HAP-1 (cell line): ENCODE measurements around the gene C4B.
"Not testable (repeated sequence)": the region's sequence is repeated elsewhere in the genome, so short reads cannot be mapped to it uniquely, and the experiment has no call there.

Experiments
- DNase-seq, 2 experiments: peaks; one replicate each; pipeline ENCODE4 v3.0.0-alpha.2; 2016 to 2020; ENCODE audit warnings: low spot score in 2 of 2
- H3K27me3 ChIP-seq: fragments of 250-450 bp; sonication (Bioruptor Pico); 2 replicates; pipeline ENCODE4 v1.5.1; 2020; ENCODE audit warnings: low read depth, mild to moderate bottlenecking, moderate library complexity
- H3K36me3 ChIP-seq: fragments of 250-450 bp; sonication (Bioruptor Pico); replicated peaks from 2 replicates; pipeline ENCODE4 v1.5.1; 2020; ENCODE audit warnings: mild to moderate bottlenecking
- H3K4me1 ChIP-seq: fragments of 250-450 bp; sonication (Bioruptor Pico); 2 replicates; pipeline ENCODE4 v1.5.1; 2020; ENCODE audit warnings: mild to moderate bottlenecking
- H3K4me3 ChIP-seq: fragments of 250-450 bp; sonication (Bioruptor Pico); 2 replicates; pipeline ENCODE4 v1.5.1; 2020; ENCODE audit warnings: mild to moderate bottlenecking, moderate library complexity
- H3K9me3 ChIP-seq: fragments of 250-450 bp; sonication (Bioruptor Pico); 2 replicates; pipeline ENCODE4 v1.5.1; 2020; ENCODE audit warnings: mild to moderate bottlenecking, moderate library complexity
- in situ Hi-C: fragments of 300-500 bp; cut with MboI; formaldehyde crosslinking; loops from 3 replicates; pipeline ENCODE4 v1.14.3; 2020; ENCODE audit warnings: low sequenced_read_pairs, inconsistent platforms, mixed read lengths

Gene C4B

GRCh38 chr6:32035283-32036013 lies 20.9 kb downstream of the C4B start:
- H3K9me3 ChIP-seq, H3K27me3 ChIP-seq, H3K36me3 ChIP-seq, in situ Hi-C loops, H3K4me1 ChIP-seq, DNase-seq, H3K4me3 ChIP-seq: not testable (repeated sequence)

GRCh38 chr6:32037136-32037535 lies 22.5 kb downstream of the C4B start:
- H3K9me3 ChIP-seq, DNase-seq, H3K4me1 ChIP-seq, in situ Hi-C loops, H3K4me3 ChIP-seq, H3K36me3 ChIP-seq, H3K27me3 ChIP-seq: not testable (repeated sequence)

GRCh38 chr6:32037598-32038524 lies 23.3 kb downstream of the C4B start, which contains the start of gene CYP21A2:
TSS of gene CYP21A2 (plus strand) at chr6:32038415. CDS start at chr6:32038423, 8 bp downstream.
- in situ Hi-C loops, H3K4me3 ChIP-seq, H3K4me1 ChIP-seq, H3K9me3 ChIP-seq, DNase-seq, H3K36me3 ChIP-seq, H3K27me3 ChIP-seq: not testable (repeated sequence)

- H3K27me3 ChIP-seq, DNase-seq, H3K9me3 ChIP-seq, H3K4me3 ChIP-seq, H3K4me1 ChIP-seq, in situ Hi-C loops, H3K36me3 ChIP-seq: not testable (repeated sequence)
Measured at GRCh38 chr6:32038878-32039277, 24.3 kb downstream of the C4B start.

GRCh38 chr6:32039321-32040274 lies 25.0 kb downstream of the C4B start:
- in situ Hi-C loops, H3K4me3 ChIP-seq, H3K9me3 ChIP-seq, H3K4me1 ChIP-seq, H3K27me3 ChIP-seq, H3K36me3 ChIP-seq, DNase-seq: not testable (repeated sequence)

GRCh38 chr6:32040299-32041049 lies 25.9 kb downstream of the C4B start:
- H3K9me3 ChIP-seq, in situ Hi-C loops, H3K27me3 ChIP-seq, H3K4me3 ChIP-seq, H3K36me3 ChIP-seq, H3K4me1 ChIP-seq, DNase-seq: not testable (repeated sequence)

GRCh38 chr6:32041050-32041321 lies 26.4 kb downstream of the C4B start:
- H3K4me3 ChIP-seq, H3K27me3 ChIP-seq, H3K36me3 ChIP-seq, in situ Hi-C loops, H3K9me3 ChIP-seq, H3K4me1 ChIP-seq, DNase-seq: not testable (repeated sequence)

GRCh38 chr6:32041385-32041784 lies 26.8 kb downstream of the C4B start:
- H3K27me3 ChIP-seq, in situ Hi-C loops, H3K9me3 ChIP-seq, DNase-seq, H3K36me3 ChIP-seq, H3K4me3 ChIP-seq, H3K4me1 ChIP-seq: not testable (repeated sequence)

GRCh38 chr6:32042276-32042675 lies 27.7 kb downstream of the C4B start:
- H3K36me3 ChIP-seq, DNase-seq, in situ Hi-C loops, H3K4me1 ChIP-seq, H3K9me3 ChIP-seq, H3K4me3 ChIP-seq, H3K27me3 ChIP-seq: not testable (repeated sequence)

- in situ Hi-C loops, H3K4me3 ChIP-seq, H3K36me3 ChIP-seq, DNase-seq, H3K27me3 ChIP-seq, H3K9me3 ChIP-seq, H3K4me1 ChIP-seq: not testable (repeated sequence)
Measured at GRCh38 chr6:32043589-32044380, 29.2 kb downstream of the C4B start.

- H3K4me1 ChIP-seq, in situ Hi-C loops: not testable (repeated sequence)
Measured at GRCh38 chr6:32044916-32045315, 30.3 kb downstream of the C4B start.

GRCh38 chr6:32045811-32046449 lies 31.3 kb downstream of the C4B start:
- Histone ChIP-seq H3K4me1 (no peaks in the 10 kb centered on the region), H3K27me3 (no peaks in the 10 kb centered on the region), H3K36me3 (no peaks in the 10 kb centered on the region), H3K9me3 (no peaks in the 10 kb centered on the region), H3K4me3 (no peak overlapping the region)
- DNase-seq: no peak
- in situ Hi-C loops: no loop called here

More at GRCh38 chr6:32044916-32045315, 30.3 kb downstream of the C4B start:
- H3K9me3 ChIP-seq, H3K4me3 ChIP-seq, H3K36me3 ChIP-seq, H3K27me3 ChIP-seq, DNase-seq: not testable (repeated sequence)
